Epidermal melanocyte (primary cell): Measurements from ENCODE around the gene IER3.
A peak's percentile ranks its signal among the peaks of the same experiment; 100 is the strongest.
"Not testable (repeated sequence)": the region's sequence is repeated elsewhere in the genome, so short reads cannot be mapped to it uniquely, and the experiment has no call there.

Source experiments
- DNase-seq: peaks from one replicate; pipeline ENCODE4 v3.0.0; 2011; ENCODE audit warnings: low spot score; ENCODE audit not compliant: insufficient read length

IER3 gene

DNA sequence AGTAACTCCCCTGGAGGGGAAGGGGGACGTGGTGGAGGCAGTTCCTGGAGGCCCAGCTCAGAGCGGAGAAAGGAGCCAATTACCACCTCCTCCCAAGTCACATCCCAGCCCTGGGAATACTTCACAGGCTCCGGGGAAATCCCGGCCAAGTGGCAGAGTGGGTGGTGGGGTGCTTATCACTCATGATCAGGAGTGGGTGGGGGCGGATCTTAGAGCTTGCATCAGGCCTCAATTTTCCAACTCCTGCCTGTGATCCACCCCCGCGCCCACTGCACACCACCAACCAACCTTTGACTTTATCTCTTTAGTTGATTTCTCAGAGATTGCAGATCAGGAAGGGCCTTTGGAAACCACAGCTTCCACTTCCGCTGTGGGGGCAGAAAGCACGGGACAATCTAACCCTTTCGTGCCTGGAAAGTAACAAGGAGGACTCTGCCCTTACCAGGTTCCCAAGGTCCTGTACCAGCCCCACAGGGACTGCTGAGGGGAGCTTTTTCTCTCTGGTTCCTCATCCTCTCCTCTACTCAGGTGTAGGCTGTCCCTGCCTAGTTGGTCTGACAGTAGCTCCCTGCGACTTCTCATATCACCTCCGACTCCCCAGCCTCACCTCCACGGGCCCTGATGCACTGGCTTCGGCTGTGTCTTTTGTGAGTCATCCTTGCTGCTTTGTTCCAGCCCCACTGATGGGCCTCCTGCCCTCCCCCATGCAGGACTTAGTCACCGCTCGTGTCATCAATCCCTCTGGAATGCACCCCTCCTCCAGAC is 24.9 kb upstream of the IER3 start:
- peak; percentile 67 for DNase-seq

DNA sequence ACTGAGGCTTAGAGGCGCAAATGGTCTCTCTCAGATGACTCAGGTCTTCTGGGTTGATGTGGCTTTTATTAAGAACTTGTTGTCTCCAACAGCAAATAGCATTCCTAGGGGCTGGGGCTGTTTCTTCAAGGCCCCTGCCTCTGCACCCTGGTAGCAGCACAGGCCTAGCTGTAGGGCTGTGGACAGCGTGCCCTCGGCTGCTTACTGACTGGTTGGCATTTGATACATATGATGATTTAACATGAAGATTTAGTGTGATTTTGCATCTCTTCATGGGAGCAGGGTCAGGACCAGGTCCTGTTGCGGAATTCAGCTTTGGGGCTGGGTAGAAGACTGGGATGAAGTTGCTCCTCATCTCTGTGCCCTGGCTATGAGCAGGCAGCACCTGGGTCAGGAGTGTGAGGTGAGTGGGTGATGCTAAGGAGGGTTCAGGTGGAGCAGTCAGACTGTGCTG is 24.3 kb upstream of the IER3 start:
- no peak for DNase-seq

DNA sequence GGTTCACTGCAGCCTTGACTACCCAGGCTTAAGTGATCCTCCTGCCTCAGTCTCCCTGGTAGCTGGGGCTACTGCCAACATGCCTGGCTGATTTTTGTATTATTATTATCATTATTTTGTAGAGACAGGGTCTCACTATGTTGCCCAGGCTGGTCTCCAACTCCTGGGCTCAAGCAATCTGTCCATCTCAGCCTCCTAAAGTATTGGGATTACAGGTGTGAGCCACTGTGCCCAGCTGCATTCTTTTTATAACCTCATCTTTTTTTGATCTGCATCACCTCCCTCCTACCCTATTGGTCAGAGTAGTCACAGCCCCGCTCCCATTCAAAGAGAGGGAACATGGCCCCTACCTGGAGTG is 23.6 kb upstream of the IER3 start:
- no peak for DNase-seq

DNA sequence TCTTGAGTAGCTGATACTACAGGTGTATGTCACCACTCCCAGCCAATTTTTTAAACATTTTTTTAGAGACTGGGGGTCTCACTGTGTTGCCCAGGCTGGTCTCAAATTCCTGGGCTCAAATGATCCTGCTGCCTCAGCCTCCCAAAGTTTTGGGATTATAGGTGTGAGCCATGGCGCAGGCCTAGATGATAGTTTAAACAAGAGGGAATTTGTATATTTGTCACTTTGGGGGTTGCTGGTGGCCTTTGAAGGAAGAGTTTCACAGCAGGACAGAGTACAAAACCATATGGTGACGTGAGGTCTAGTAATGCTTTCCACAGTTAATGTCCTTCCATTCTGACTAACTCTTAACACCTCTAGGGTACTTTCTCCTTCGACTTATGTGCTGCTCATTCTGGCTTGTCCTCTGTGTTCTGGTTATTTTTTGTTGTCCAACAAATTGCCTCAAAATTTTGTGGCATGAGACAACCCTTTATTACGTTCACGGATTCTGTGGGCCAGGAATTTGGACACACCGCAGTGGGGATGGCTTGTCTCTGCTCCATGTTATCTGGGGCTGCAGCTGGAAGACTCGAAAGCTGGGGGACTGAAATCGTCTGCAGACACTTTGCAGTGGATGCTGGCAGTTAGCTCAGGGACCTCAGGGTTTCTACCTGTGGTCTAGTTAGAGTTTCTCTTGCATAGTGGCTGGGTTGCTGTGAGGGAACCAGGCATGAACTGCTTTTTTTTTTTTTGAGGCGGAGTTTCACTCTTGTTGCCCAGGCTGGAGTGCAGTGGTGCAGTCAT is 23.0 kb upstream of the IER3 start:
- DNase-seq, result no peak

DNA sequence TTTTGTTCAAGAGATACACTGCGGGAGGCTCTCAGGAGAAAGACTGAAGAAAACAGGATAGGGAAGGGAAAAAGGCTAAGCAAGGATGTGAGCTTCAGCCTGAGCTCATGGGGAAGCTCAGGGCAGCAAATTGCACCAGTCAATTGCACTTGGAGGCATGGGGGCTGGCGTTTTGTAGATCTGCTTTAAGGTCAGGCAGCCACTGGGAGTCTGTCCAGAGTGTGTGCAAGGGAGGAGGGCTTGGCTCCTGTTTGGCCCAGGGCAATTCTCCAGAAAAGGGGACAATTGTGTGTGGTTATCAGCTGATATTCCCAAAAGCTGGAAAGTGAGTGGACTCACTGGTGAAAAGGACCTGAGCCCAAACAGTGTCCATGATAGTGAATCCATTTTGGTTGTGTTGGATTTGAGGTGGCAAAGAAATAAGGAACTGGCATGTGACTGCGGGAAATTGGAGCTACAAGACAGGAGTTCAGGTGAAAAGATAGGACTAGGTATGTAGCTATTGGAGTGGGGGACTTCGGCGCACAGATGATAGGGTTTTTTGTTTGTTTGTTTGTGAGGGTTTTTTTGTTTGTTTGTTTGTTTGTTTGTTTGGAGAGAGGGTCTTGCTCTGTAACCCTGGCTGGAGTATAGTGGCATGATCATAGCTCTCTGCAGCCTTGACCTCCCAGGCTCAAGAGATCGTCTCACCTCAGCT is 22.3 kb upstream of the IER3 start:
- DNase-seq, result no peak

DNA sequence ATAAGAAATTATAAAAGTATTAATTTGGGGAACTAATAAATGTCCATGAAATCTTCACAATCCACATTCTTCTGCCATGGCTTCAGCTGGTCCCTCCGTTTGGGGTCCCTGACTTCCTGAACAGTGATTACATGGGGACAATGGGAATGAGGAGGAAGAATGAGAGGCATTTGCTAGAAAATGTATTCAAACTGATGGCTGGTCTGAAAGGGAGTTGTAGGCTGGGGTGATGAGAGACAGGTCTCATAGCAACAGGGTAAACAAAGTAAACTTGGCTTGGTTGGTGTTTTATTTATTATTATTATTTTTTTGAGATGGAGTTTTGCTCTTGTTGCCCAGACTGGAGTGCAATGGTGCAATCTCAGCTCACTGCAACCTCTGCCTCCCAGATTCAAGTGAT is 21.1 kb upstream of the IER3 start:
- DNase-seq, result not testable (repeated sequence)

DNA sequence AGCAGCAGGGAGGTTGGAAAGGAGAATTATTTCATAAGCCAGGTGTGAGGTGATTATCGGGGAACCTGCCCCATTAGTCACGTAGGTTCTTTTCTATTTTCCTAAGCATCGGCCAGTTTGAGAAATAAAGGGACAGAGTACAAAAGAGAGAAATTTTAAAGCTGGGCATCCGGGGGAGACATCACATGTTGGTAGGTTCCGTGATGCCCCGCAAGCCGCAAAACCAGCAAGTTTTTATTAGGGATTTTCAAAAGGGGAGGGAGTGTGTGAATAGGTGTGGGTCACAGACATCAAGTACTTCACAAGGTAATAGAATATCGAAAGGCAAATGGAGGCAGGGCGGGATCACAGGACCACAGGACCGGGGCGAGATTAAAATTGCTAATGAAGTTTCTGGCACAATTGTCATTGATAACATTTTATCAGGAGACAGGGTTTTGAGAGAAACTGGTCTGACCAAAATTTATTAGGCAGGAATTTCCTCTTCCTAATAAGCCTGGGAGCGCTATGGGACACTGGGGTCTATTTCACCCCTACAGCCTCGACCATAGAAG is 20.2 kb upstream of the IER3 start:
- DNase-seq, result not testable (repeated sequence)

DNA sequence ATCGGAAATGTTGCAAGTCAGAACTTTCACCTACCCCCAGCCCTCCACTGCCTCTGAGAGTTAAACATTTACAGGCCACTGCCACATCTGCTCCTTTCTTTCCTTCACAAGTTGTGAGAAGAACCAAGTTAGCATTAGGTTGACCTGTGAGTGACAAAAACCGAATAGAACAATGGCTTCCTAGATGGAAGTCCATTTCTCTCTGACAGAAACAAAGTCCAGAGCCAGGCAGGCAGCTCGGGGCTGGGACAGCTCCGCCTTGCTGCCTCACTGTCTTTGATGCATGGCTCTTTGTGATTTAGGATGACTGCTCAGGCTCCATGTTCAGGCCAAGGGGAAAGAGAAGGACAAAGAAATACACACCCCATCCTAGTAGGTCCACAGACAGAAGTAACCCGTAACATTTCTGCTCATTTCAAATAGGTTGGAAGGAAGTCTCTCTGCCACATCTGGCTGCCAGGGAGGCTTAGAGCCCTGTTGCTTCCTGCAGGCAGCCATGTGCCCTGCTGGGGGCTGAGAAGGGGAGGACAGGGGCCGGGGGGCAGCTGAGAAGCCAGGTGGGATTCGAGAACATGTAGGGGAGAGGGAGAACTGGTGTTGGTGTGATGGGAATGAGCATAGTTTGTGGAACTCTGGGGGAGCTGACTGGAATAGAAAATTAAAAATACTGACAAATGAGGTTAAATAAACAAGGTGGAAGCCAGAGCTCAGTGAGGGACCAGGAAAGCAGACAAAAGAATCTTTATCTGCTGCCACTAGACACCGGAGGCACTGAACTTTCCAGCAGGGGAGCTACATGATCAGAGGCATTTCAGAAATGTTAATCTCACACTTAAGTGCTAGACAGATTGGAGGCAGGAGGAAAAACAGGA is 19.5 kb upstream of the IER3 start:
- no peak for DNase-seq

DNA sequence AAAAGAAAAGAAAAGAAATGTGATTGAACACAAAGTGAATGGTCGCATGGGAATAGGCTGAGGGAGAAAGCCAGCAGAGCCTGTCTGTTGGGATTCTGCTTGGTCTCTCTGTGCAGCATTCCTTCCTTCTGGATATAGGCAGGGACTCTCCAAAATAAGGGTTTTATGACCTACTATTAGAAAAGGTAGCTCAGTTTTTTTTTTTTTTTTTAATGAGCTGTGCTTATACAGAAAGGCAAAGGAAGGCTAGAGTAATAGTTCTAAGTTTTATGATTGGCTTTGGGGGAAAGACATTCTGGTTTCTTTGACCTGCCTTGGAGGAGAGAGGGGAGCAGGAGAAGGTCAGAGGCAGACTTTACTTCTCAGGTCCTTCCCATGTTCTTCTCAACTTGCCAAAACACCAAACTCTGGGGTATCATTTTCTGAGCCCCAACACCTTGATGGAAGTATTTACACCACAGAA is 18.8 kb upstream of the IER3 start:
- DNase-seq, result no peak

DNA sequence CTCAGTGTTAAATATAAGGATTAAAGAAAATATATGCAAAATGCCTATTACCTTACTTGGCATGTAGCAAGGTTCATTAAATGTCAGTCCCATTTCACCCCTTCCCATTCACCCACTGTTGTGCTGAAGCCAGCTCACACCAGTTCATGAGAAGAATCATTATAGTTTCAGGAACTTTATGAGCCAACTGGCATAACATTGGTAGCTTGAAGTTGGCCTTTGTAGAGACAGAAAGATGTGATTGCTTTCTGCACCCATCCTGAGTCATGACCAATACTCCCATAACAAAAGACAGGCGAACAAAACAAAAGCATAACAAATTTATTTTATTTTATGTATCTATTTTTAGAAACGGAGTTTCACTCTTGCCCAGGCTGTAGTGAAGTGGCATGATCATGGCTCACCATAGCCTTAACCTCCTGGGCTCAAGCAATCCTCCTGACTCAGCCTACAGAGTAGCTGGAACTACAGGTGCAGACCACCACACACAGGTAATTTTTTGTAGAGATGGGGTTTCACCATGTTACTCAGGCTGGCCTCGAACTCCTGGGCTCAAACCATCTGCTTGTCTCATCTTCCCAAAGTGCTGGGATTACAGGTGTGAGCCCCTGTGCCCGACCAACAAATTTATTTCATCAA is 17.6 kb upstream of the IER3 start:
- no peak for DNase-seq

DNA sequence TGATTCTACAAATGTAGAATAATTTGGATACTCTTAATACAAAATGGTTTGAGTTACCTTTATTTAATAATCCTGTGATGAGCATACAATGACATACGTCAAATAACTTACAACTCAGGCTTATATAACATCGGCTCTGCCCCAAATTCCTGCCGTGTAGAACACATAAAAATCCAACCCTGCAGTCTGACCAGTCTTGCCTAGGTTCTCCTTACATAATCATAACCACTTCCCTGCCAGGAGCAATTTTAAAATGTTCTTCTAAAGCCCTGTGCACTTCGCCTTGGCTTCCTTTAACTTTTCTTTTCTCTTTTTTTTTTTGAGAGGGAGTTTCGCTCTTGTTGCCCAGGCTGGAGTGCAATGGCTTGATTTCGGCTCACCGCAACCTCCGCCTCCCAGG is 16.2 kb upstream of the IER3 start:
- DNase-seq, result no peak

DNA sequence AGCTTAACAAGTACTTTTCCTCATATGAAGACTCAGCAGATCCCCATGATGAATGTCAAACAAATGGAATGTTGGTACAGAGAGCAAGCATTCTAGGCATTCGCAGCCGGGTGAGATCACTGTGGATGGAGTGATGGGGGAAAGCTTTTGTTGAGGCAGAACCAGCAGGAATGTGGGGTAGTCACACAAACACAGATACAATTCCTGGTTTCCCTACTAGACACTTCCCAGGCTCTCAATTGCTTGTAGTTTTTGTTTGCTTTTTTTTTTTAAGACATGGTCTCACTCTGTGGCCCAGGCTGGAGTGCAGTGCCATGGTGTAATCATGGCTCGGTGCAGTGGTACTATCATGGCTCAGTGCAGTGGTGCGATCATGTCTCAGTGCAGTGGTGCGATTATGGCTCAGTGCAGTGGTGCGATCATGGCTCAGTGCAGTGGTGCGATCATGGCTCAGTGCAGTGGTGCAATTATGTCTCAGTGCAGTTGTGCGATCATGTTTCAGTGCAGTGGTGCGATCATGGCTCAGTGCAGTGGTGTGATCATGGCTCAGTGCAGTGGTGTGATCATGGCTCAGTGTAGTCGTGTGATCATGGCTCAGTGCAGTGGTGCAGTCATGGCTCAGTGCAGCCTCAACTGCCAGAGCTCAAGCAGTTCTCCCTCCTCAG is 15.4 kb upstream of the IER3 start:
- peak; percentile 64 for DNase-seq

DNA sequence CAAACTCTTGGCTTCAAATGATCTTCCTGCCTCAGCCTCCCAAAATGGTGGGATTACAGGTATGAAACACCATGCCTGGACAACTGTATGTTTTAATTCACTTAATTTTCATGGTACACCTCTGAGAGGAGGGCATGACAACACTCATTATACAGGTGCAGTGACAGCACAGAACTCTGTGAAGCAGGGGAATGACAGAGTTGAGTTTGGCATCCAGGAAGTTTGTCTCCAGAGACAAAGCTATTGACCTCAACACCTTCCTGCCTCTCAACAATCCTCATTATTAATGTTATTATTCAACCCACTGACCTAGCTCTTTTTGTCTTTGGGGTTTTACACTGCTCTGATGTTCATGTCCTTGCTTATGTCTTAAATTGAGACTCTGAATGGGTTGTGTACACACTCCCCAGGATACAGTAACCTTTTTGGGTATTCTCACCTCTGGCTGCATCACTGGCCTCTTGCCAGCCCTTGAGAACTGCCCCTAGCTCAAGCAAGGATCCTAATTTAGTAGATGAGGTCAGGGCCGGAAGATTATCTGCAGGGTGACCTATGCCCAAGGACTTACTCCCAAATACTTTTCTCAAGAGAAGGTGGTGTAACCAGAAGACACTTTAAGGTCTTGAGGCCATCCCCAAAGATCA is 13.0 kb upstream of the IER3 start:
- no peak for DNase-seq

DNA sequence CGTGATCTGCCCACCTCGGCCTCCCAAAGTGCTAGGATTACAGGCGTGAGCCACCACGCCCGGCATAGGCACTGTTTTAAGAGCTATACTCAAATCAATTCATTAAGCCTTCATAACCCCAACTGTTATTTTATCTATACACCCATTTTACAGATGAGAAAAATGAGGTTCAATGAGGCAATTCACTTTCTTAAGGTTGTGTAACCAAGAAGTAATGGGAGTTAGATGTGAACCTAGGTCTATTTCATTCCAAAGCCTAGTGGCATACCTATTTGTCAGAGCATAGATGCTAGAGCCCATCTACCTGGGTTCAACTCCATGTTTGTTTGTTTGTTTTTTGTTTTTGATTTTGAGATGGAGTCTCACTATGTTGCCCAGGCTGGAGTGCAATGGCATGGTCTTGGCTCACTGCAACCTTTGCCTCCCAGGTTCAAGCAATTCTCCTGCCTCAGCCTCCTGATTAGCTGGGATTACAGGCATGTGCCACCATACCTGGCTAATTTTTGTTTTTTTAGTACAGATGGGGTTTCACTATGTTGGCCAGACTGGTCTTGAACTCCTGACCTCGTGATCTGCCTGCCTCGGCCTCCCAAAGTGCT is 12.2 kb upstream of the IER3 start:
- not testable (repeated sequence) for DNase-seq

DNA sequence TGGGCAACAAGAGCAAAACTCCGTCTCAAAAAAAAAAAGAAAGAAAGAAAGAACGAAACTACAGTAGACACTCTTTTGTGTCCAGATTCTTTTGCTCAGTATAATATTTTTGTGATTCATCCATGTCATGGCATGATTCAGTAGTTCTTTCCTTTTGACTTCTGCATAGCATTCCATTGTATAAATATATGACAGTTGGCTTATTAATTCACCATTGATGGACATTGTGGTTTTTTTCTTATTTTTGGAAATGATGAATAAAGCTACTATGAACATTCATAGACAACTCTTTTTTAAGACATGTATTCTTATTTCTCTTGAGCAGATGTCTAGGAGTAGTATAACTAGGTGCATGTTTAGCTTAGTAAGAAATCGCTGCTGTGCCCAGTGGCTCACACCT is 10.3 kb upstream of the IER3 start:
- no peak for DNase-seq

DNA sequence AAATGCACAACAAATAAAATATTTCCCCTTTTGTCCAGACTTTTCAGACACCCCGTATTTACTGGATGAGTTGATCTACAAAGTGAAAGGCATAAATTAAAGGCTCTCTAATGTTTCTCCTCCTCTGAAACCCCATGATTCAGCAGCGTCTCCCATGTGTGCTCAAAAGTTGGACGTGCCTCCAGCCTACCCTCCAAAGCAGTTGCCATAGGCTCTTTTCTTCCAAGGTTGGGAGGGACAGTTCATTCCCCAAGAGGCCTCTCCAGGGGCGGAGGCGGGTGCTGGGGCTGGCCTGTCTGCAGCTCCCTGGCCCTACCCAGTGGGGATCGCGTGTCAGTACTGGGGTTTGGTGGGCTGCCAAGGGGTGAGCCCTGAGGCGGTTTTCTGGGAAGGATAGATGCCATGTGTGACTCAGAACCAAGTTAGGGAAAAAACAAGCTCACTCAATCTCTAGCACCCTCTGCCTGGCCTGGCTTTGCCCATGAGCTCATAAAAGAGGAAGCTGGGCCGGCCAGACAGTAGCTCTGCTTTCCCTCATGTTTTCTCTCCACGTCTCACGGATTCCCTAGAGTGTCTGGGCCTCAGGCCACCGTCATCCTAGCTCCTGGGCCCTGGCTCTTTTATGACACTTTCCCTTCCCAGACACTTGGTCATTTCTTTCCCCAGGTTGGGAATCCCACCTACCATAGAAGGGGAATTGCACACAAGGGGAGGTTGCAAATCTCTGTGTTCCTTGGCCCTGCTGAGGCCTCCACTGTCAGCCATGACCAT is 8.0 kb upstream of the IER3 start:
- DNase-seq, result peak; percentile 77

DNA sequence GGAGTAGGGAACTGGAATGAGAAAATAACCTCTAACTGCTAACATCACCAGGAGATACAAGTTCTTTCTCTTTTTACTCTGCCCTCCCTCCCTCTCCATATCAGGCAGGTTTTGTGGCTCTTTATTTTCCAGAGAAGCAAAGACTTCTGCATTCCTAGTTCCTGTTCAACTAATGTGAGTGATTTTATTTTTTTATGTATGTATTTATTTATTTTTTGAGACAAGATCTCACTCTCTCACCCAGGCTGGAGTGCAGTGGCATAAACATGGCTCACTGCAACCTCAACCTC is 6.0 kb upstream of the IER3 start:
- no peak for DNase-seq
